Right lobe of liver (tissue), 6 donors: ENCODE measurements around the gene KIF25. TPM values are rescaled to one million over a fixed set of nuclear protein-coding genes. Genes with fewer than 3 reads are reported as not detected.

ENCODE experiments used
- ATAC-seq, 4 donors: fragments of 200-7000 bp; cut with Tn5 transposase; one replicate each; pipeline ENCODE4 v1.9.1; 2020; ENCODE audit warnings: mild to moderate bottlenecking in 4 of 4, moderate library complexity in 4 of 4
- DNase-seq, 3 donors: peaks; one replicate each; pipeline ENCODE4 v3.0.0-alpha.2; 2020
- H3K27ac ChIP-seq, 3 donors: fragments of 200-600 bp; one replicate each; pipeline ENCODE4 v1.8.0; 2022
- H3K27me3 ChIP-seq, 2 donors: fragments of 200-600 bp; one replicate each; pipeline ENCODE4 v1.8.0; 2022
- H3K36me3 ChIP-seq, 4 donors: fragments of 200-600 bp; sonication (generic) in 1 of 4; one replicate each; pipeline versions ENCODE4 v1.5.1 to v1.8.0; 2017 to 2022; ENCODE audit warnings: control low read depth in 1 of 4
- H3K4me1 ChIP-seq, 4 donors: fragments of 200-600 bp; sonication (generic) in 1 of 4; one replicate each; pipeline versions ENCODE4 v1.5.1 to v1.8.0; 2017 to 2022; ENCODE audit warnings: control low read depth in 1 of 4
- H3K4me3 ChIP-seq, 3 donors: fragments of 200-600 bp; one replicate each; pipeline ENCODE4 v1.8.0; 2022
- H3K9me3 ChIP-seq, 4 donors: fragments of 200-600 bp; sonication (generic) in 1 of 4; one replicate each; pipeline versions ENCODE4 v1.5.1 to v1.8.0; 2017 to 2022; ENCODE audit warnings: control low read depth in 1 of 4
- POLR2A ChIP-seq: fragments of 450-650 bp; IDR thresholded peaks from one replicate; pipeline ENCODE4 v1.6.1; 2017; ENCODE audit warnings: antibody characterized with exemption, mild to moderate bottlenecking
- WGBS: methylation state at CpG from one replicate; pipeline ENCODE4 v1.1.6; 2018; ENCODE audit warnings: low coverage, low lambda C conversion rate; ENCODE audit not compliant: insufficient coverage; ENCODE audit errors: missing lambda C conversion rate; 5-methylcytosine and 5-hydroxymethylcytosine counted together
- intact Hi-C, 2 donors: fragments of 100-400 bp; cut with DNase I; formaldehyde crosslinking; loops; one replicate each; pipeline versions ENCODE4 v1.11.2 to v1.14.1; 2022
- total RNA-seq, 6 experiments: library from RNA; depleted of rRNA in 2 of 6; stranded (reverse); fragments of >200 nt in 2 of 6; fragmentation: NEBNext Ultra II Directional in 3 of 6; extraction: Animal tissue kit (Norgen Biotek cat#: 25700) in 3 of 6; gene quantifications; one replicate each; pipeline versions ENCODE4 v1.1.0 to v1.2.4, GENCODE V29; 2016 to 2023
- TF ChIP-seq, protein P1 (sequence below), 4 donors: fragments of 200-600 bp in 3 of 4; fragments of 450-650 bp in 1 of 4; IDR thresholded peaks; one replicate each; pipeline versions ENCODE4 v1.5.1 to v1.8.0; 2016 to 2022; ENCODE audit warnings: antibody characterized with exemption in 4 of 4, mild to moderate bottlenecking in 2 of 4
- donor health status: DM: no; HTN: yes; CAD: no.
- donor health status: DM: no; HTN: no; CAD: no.
- donor health status: DM: no; HTN: no; CAD: no.
- donor health status: DM: no; HTN: yes; CAD: no.
- donor health status: DM: no; HTN: yes; CAD: no.

The KIF25 gene
- total RNA-seq, 6 experiments from 2014 or later = 0.15 TPM; not detected in 5

DNA sequence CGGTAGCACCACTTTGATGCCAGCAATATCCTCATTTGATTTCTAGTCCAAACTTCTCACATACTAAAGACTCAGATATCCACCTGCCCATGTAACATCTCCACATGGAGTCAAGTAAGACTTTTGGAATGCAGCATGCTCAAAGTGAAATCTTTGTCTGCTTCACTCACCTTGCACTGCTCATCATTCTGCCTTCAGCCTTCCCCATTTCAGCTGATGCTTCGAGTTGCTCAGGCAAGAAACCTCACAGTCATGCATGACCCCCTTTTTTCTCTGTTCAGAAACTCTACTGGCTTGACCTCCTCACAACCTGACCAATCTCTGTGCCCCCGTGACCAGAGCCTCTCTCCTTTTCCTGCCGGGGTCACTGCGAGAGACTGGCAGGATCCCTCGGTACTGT is 41.0 kb upstream of the KIF25 start:
- peaks cover 0 to 27% (median 4%) of the 10 kb centered on the region in 4 donors for H3K4me1 ChIP-seq
- H3K36me3 ChIP-seq = peaks cover 0 to 6% (median 2%) of the 10 kb centered on the region in 4 donors
- H3K9me3 ChIP-seq = no peaks in the 10 kb centered on the region
- H3K27ac ChIP-seq = no peak overlapping the region
- no peak overlapping the region for H3K4me3 ChIP-seq
- DNase-seq (no peak), ATAC-seq (no peak)
- intact Hi-C loops = no loop called here
- TF ChIP-seq, protein P1, sequence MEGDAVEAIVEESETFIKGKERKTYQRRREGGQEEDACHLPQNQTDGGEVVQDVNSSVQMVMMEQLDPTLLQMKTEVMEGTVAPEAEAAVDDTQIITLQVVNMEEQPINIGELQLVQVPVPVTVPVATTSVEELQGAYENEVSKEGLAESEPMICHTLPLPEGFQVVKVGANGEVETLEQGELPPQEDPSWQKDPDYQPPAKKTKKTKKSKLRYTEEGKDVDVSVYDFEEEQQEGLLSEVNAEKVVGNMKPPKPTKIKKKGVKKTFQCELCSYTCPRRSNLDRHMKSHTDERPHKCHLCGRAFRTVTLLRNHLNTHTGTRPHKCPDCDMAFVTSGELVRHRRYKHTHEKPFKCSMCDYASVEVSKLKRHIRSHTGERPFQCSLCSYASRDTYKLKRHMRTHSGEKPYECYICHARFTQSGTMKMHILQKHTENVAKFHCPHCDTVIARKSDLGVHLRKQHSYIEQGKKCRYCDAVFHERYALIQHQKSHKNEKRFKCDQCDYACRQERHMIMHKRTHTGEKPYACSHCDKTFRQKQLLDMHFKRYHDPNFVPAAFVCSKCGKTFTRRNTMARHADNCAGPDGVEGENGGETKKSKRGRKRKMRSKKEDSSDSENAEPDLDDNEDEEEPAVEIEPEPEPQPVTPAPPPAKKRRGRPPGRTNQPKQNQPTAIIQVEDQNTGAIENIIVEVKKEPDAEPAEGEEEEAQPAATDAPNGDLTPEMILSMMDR (IDR thresholded peaks at IDR 0.05) = no peak
- no peak for TF ChIP-seq POLR2A
- H3K27me3 ChIP-seq = no peaks in the 10 kb centered on the region
- WGBS = 100% methylated on average over 5 of the region's 6 CpGs

DNA sequence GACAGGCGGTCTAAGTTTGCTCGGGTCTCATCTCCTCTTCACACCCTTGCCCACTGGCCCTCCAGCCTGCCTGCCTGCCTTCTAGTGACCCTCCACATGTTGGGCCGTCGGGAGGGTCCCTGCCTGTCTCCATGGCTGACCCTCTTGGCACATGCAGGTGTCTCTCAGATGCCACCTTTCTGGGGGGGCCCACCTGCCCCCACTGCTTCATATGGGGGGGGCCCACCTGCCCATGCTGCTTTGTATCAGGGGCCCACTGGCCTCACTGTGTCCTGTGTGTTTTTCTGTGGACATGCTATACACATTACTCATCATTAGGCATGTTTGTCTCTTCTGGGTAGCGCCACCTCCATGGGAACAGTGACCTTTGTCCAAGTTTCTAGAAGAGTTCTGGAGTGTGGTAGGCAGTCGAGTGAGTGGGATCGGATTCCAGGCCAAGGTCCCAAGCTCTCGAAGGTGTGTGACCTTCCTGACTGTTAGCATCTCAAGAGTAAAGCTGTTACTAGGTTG is 40.4 kb upstream of the KIF25 start:
- Histone ChIP-seq H3K27me3 (no peaks in the 10 kb centered on the region), H3K9me3 (no peaks in the 10 kb centered on the region), H3K27ac (no peak overlapping the region), H3K36me3 (peaks cover 0 to under 1% (median 0%) of the 10 kb centered on the region in 4 donors), H3K4me3 (no peak overlapping the region), H3K4me1 (peaks cover 0 to 32% (median 4%) of the 10 kb centered on the region in 4 donors)
- no peak for TF ChIP-seq POLR2A
- TF ChIP-seq, protein P1 (IDR thresholded peaks at IDR 0.05) = no peak
- ATAC-seq = peak; percentile 56 to 97 (median 73)
- DNase-seq = no peak
- 29% methylated on average over 5 of the region's 8 CpGs for WGBS
- intact Hi-C loops = no loop called here

DNA sequence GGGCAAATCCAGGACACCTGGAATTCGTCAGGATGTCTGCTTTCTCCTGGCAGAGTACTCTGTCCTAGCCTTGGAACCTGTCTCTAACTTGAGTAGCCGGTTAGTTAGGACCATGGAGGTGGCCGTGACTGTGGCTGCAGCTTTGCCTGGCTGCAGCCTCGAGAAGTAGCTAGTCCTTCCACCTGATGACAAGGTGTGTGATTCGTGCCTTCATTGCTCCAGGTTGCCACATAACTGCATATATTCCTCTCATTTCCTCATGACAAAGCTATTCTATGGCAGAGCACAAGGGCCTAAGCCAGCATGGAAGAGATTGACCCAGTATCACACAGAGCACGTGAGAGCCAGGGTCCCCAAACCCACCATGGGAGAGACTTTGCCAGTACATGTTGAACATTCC is 39.8 kb upstream of the KIF25 start:
- Histone ChIP-seq H3K27ac (no peak overlapping the region), H3K27me3 (no peaks in the 10 kb centered on the region), H3K36me3 (no peaks in the 10 kb centered on the region), H3K9me3 (no peaks in the 10 kb centered on the region), H3K4me1 (peaks cover 0 to 38% (median 7%) of the 10 kb centered on the region in 4 donors), H3K4me3 (no peak overlapping the region)
- DNase-seq (no peak), ATAC-seq (peak in 1 of 4 donors; percentile 11)
- TF ChIP-seq, protein P1 (IDR thresholded peaks at IDR 0.05) = no peak
- TF ChIP-seq POLR2A = no peak
- 90% methylated on average over 3 of the region's 6 CpGs for WGBS
- intact Hi-C loops = no loop called here

DNA sequence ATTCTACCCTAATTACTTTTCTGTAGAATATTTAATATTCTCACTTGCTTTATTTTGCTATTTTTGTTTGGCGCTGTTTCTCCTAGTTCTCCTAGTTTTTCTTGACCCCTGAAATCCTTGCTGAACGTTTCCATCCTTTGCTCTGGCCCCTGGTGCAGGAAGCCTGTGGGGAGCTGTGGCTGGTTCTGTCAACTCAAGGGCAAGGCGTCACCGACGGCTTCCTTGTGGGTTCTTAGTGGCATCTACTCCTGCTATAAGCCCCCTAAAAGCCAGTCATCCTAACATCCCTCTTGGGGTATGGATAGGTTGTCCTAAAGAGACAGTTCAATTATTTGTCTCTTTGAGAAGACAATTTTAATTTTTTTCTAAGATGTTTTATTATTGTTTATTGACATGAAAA is 36.9 kb upstream of the KIF25 start:
- intact Hi-C loops = no loop called here
- Histone ChIP-seq H3K9me3 (no peaks in the 10 kb centered on the region), H3K36me3 (no peaks in the 10 kb centered on the region), H3K4me1 (peaks cover 0 to 58% (median 17%) of the 10 kb centered on the region in 4 donors), H3K4me3 (no peak overlapping the region), H3K27ac (no peak overlapping the region), H3K27me3 (no peaks in the 10 kb centered on the region)
- DNase-seq = no peak
- WGBS = 80% methylated on average over 5 of the region's 5 CpGs
- TF ChIP-seq, protein P1 (IDR thresholded peaks at IDR 0.05) = no peak
- TF ChIP-seq POLR2A = no peak
- ATAC-seq = no peak
